HEK293 (cell line): Measurements from ENCODE around the gene HMG20B.

Source experiments
- CTCF ChIP-seq: fragments of 450-650 bp; formaldehyde crosslinking; IDR thresholded peaks from 2 replicates; pipeline ENCODE4 v1.5.1; 2016; ENCODE audit warnings: missing biosample characterization, missing genetic modification characterization
- KLF1 ChIP-seq: fragments of 450-650 bp; formaldehyde crosslinking; IDR thresholded peaks from 2 replicates; pipeline ENCODE4 v1.5.1; 2016; ENCODE audit warnings: missing biosample characterization, missing genetic modification characterization
- REPIN1 ChIP-seq: fragments of 450-650 bp; formaldehyde crosslinking; IDR thresholded peaks from 2 replicates; pipeline ENCODE4 v1.5.1; 2017; ENCODE audit warnings: missing biosample characterization, missing genetic modification characterization, low read depth
- ZNF121 ChIP-seq: fragments of 450-650 bp; formaldehyde crosslinking; IDR thresholded peaks from 2 replicates; pipeline ENCODE4 v1.5.1; 2016; ENCODE audit warnings: missing biosample characterization, missing genetic modification characterization
- ZNF221 ChIP-seq: fragments of 450-650 bp; formaldehyde crosslinking; IDR thresholded peaks from 2 replicates; pipeline ENCODE4 v1.5.1; 2017; ENCODE audit warnings: missing biosample characterization, missing genetic modification characterization, borderline replicate concordance
- ZNF596 ChIP-seq: fragments of 450-650 bp; IDR thresholded peaks from 2 replicates; pipeline ENCODE4 v1.5.0; 2018; ENCODE audit warnings: missing biosample characterization, mild to moderate bottlenecking, missing genetic modification characterization, moderate library complexity
- ZNF629 ChIP-seq: fragments of 450-650 bp; formaldehyde crosslinking; IDR thresholded peaks from 2 replicates; pipeline ENCODE4 v1.5.1; 2017; ENCODE audit warnings: missing biosample characterization, missing genetic modification characterization
- ZNF777 ChIP-seq: fragments of 450-650 bp; formaldehyde crosslinking; IDR thresholded peaks from 2 replicates; pipeline ENCODE4 v1.5.1; 2017; ENCODE audit warnings: missing biosample characterization, missing genetic modification characterization, borderline replicate concordance

- no peak for TF ChIP-seq CTCF (tag by site-specific recombination)
- TF ChIP-seq ZNF221 (tag by site-specific recombination): no peak
- TF ChIP-seq ZNF121: no peak
- TF ChIP-seq ZNF629 (tag by site-specific recombination): no peak
- no peak for TF ChIP-seq ZNF777
- no peak for TF ChIP-seq KLF1
- no peak for TF ChIP-seq ZNF596 (tag by site-specific recombination)
- TF ChIP-seq REPIN1 (tag by site-specific recombination): no peak
These were observed 42.9 kb downstream of the HMG20B start for GRCh38 chr19:3615524-3616135.
